GM12874 (cell line): Measurements from ENCODE around the gene RNF217.
A peak's percentile ranks its signal among the peaks of the same experiment; 100 is the strongest.

ENCODE experiments used
- TF ChIP-seq, protein P1 (sequence below): IDR thresholded peaks from 2 replicates; pipeline ENCODE4 v1.5.1; 2011; ENCODE audit warnings: low read depth, mild to moderate bottlenecking, control low read depth, low read length, moderate library complexity; ENCODE audit not compliant: insufficient read depth

The RNF217 gene

DNA sequence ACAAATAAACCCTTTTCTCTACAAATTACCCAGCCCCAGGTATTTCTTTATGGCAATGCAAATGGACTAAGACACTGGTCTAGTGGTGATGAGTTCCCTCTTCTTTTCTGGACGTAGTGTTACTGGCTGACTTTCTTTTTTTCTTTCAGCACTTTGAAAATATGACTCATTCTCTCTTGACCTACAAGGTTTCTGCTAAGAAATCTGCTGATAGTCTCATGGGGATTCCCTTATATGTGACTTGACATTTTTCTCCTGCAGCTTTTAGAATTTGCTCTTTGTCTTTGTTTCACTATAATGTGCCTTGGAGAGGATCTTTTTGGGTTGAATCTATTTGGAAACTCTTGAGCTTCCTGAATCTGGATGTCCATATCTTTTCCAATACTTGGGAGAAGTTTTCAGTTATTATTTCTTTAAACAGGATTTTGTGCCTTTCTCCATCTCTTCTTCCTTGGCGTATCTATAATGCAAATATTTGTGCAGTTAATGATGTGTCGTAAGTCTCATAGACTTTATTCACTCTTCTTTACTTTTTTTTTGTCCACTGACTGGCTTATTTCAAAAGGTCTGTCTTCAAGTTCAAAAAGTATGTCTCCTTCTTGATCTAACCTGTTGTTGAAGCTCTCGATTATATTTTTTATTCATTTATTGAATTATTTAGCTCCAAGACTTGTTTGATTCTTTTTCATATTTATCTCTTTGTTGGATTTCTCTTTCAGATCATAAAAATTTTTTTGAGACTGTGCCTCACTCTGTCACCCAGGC is 149.2 kb downstream of the RNF217 start:
- TF ChIP-seq, protein P1, sequence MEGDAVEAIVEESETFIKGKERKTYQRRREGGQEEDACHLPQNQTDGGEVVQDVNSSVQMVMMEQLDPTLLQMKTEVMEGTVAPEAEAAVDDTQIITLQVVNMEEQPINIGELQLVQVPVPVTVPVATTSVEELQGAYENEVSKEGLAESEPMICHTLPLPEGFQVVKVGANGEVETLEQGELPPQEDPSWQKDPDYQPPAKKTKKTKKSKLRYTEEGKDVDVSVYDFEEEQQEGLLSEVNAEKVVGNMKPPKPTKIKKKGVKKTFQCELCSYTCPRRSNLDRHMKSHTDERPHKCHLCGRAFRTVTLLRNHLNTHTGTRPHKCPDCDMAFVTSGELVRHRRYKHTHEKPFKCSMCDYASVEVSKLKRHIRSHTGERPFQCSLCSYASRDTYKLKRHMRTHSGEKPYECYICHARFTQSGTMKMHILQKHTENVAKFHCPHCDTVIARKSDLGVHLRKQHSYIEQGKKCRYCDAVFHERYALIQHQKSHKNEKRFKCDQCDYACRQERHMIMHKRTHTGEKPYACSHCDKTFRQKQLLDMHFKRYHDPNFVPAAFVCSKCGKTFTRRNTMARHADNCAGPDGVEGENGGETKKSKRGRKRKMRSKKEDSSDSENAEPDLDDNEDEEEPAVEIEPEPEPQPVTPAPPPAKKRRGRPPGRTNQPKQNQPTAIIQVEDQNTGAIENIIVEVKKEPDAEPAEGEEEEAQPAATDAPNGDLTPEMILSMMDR, result no peak

DNA sequence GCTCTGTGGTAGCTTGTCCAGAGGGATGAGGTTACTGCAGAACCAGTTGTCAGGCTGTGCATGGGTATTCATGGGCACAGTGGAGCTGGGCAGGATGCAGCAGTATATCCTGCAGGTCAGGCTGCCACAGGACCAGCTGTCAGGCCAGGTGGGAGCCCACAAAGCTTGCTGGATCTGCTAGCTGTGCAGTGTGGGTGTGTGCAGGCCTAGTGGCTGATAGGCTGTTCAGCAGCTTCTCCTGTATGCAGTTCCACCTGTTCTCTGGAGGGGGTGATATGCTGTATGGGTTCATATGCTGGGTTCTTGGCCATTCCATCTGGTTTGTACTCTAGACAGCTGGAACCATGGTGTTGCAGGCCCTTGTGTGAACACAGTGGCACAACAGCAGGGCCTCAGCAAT is 150.7 kb downstream of the RNF217 start:
- TF ChIP-seq, protein P1, result 0 out of 2 replicates have a peak, but pooled peaks have one; percentile 3

DNA sequence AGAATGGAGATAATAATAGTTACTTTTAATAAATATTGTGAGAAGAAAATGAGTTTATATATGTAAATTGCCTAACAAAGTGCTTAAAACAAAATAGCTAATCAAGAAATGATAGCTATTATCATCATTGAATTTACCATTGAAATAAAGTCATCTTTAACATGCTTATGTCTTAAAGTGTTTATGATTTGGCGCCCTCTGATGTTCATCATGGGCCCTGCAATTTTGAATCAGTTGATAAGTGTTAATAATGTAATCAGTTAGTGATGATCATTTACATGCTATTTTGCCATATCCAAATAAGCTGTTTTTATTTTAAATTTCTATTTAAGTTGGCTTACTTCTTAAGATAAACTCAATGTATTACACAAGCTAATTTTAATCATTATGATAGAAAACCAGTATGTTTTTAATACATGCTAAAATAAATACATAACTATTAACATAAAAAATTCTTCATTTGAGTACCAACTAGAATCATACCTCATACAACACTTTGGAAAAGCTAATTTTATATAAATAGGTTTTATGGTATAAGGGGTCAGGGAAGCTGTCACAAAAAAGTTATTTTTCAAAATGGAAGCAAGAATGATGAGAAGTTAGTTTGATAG is 152.1 kb downstream of the RNF217 start:
- TF ChIP-seq, protein P1, result peak; percentile 42; the same call in 1 of the 2 replicates

DNA sequence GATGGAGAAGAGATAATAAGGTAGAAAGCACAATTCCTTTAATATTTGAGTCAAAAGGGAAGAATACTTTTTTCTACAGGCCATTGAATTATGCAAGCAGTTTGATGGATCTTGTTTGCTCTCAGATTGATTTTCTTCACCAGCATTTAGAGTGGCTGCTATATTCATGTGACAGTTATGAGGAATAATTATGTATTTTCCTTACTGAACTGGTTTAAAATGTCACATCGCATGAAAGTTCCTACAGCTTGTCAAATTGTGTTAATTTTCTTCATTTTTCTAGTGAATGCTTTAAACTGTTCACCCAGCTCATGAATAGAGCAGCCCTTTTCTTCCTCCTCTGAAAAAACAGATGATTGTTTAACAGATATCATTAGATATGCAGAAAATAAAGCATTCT is 153.9 kb downstream of the RNF217 start:
- TF ChIP-seq, protein P1, result no peak

DNA sequence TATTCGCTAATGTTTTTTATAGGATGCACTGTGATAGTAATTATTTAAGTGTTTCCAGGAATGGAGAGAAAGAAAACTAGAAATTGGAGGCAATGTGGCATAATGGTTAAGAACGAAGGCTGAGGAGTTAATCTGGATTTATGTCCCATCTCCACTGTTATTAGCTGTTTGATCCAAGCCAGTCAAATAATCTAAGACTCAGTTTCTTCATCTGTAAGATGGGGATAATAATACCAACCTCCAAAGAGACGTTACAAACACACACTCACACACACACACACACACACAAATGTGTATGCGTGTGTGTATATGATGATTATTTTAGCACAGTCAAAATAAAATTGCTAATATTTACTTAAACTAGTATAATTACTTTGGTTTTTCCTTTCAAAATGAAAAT is 154.5 kb downstream of the RNF217 start:
- TF ChIP-seq, protein P1, result no peak

DNA sequence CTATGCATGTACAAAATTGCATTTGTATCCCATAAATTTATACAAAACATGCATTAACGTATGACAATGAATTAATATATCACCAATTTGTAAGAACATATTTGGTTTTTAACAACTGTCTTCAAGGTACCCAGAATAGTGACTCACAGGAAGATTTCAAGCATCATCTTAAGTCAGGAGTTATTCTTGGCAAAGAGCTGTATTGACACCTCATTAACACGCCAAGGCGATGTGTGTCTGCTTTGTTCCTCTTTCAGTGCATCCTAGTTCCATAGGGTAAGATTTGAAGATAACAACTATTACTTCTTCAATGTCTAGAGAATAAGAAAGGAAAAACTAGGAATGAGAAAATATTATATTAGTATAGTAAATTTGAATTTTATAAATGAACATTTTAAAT is 155.6 kb downstream of the RNF217 start:
- TF ChIP-seq, protein P1, result no peak

DNA sequence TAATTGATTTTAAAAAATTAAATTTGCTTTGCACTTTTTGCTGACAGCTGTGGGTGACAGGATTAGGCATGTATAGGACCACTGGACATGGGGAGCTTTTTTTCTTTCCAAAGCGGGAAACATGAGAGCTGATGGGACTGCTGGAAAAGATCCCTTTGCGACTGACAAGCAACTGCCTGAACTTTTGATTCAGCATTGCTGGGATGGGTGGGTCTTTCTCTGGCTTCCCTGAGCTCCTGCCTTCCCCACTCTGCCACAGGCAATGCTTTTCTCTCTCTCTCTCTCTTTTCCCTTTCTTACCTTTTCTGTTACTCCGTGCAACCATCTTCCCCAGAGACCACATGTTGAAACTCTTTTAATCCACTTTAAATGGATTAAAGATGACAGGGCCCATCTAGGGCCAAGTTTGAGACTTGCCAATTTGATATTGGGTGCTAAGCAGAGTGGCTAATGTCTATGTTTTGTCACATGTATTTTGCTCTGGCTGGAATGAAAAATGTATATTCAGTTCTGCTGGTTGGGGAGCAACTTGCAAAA is 157.9 kb downstream of the RNF217 start:
- TF ChIP-seq, protein P1, result no peak
